HepG2 (cell line): ENCODE measurements around the gene PPP2R5D. TPM values are rescaled to one million over a fixed set of nuclear protein-coding genes. Genes with fewer than 3 reads are reported as not detected.
A peak's percentile ranks its signal among the peaks of the same experiment; 100 is the strongest.

Experiments
- ATAC-seq: fragments of 200-7000 bp; cut with Tn5 transposase; 3 replicates; pipeline ENCODE4 v1.9.1; 2020; ENCODE audit warnings: mild to moderate bottlenecking, moderate library complexity
- BruUV-seq: library from RNA; stranded (reverse); fragments of 400-500 nt; replicated peaks from 2 replicates; lab custom pipeline; 2021; lab: Mats Ljungman, UMichigan
- CTCF ChIA-PET: fragments of 300-600 bp; formaldehyde crosslinking; extraction: SDS; loops from one replicate; lab custom pipeline; 2021; ENCODE audit warnings: low total read pairs, inconsistent platforms, low intra/inter-chr PET ratio; lab: Yijun Ruan, JAX
- POLR2A ChIA-PET: fragments of 350-600 bp; sonication (Branson Sonifier 250); formaldehyde crosslinking; loops from one replicate; lab custom pipeline; 2020; ENCODE audit warnings: antibody characterized with exemption, inconsistent platforms; lab: Yijun Ruan, JAX
- DNase-seq: peaks from one replicate; pipeline ENCODE4 v3.0.0-alpha.2; 2015; ENCODE audit warnings: low spot score
- FAIRE-seq: peaks from 3 replicates; lab custom pipeline; 2011; peaks lifted over from hg19 to GRCh38; lab: Jason Lieb, UNC
- H2AFZ ChIP-seq: one replicate; pipeline ENCODE4 v1.6.1; 2011; ENCODE audit warnings: low read length, inconsistent platforms
- H3K27ac ChIP-seq: fragments of 300-600 bp; 3 replicates; pipeline ENCODE4 v1.8.0; 2011; ENCODE audit warnings: mixed run types, mild to moderate bottlenecking, mixed read lengths, low read length, inconsistent platforms; ENCODE audit not compliant: insufficient read depth; ENCODE audit errors: extremely low read length
- H3K27me3 ChIP-seq, 2 experiments: fragments of 200-600 bp in 1 of 2; 2 replicates in 1 of 2; 3 replicates in 1 of 2; pipeline versions ENCODE4 v1.6.0 to v1.8.0; 2011; ENCODE audit warnings: low read length in 2 of 2, mild to moderate bottlenecking in 2 of 2, moderate library complexity in 2 of 2, inconsistent platforms in 1 of 2; ENCODE audit not compliant: insufficient read depth in 2 of 2, control insufficient read depth in 1 of 2
- H3K36me3 ChIP-seq, 2 experiments: fragments of 200-600 bp in 1 of 2; replicated peaks in 1 of 2; 2 replicates in 1 of 2; 3 replicates in 1 of 2; pipeline versions ENCODE4 v1.5.1 to v1.8.0; 2011; ENCODE audit warnings: low read length in 2 of 2, inconsistent platforms in 1 of 2; ENCODE audit not compliant: insufficient read depth in 2 of 2, control insufficient read depth in 1 of 2
- H3K4me1 ChIP-seq: 2 replicates; pipeline ENCODE4 v1.5.1; 2012; ENCODE audit warnings: low read length, inconsistent platforms; ENCODE audit not compliant: insufficient read depth
- H3K4me2 ChIP-seq: 2 replicates; pipeline ENCODE4 v1.6.0; 2011; ENCODE audit warnings: low read depth, low read length, inconsistent platforms
- H3K4me3 ChIP-seq, 3 experiments: fragments of 200-600 bp in 1 of 3; sonication (generic), shearing (Covaris generic) in 1 of 3; replicated peaks in 1 of 3; 2 replicates each; pipeline ENCODE4 v1.5.1; 2011 to 2016; ENCODE audit warnings: low read length in 3 of 3, inconsistent platforms in 2 of 3, low read depth in 2 of 3, mild to moderate bottlenecking in 2 of 3, control low read depth in 1 of 3, mixed read lengths in 1 of 3; ENCODE audit not compliant: insufficient read depth in 1 of 3
- H3K79me2 ChIP-seq: one replicate; pipeline ENCODE4 v1.6.1; 2011; ENCODE audit warnings: low read length, inconsistent platforms; ENCODE audit not compliant: insufficient read depth
- H3K9ac ChIP-seq: 2 replicates; pipeline ENCODE4 v1.6.0; 2011; ENCODE audit warnings: mild to moderate bottlenecking, low read depth, low read length, inconsistent platforms; ENCODE audit not compliant: insufficient read depth
- H3K9me3 ChIP-seq: 2 replicates; pipeline ENCODE4 v1.5.1; 2012; ENCODE audit warnings: mild to moderate bottlenecking, low read length
- H4K20me1 ChIP-seq: 2 replicates; pipeline ENCODE4 v1.6.0; 2011; ENCODE audit warnings: inconsistent platforms, mild to moderate bottlenecking, low read length, moderate library complexity; ENCODE audit not compliant: insufficient read depth
- AGO2 ChIP-seq: fragments of 200-400 bp; formaldehyde crosslinking; optimal IDR thresholded peaks from 2 replicates; pipeline ENCODE3; 2017; ENCODE audit warnings: mild to moderate bottlenecking, low read depth, low read length, moderate library complexity
- CREM ChIP-seq, 2 experiments: sonication (generic) in 1 of 2; formaldehyde crosslinking in 1 of 2; IDR thresholded peaks; 2 replicates each; pipeline versions ENCODE4 v1.4.0 to v1.6.1; 2016 to 2020; ENCODE audit warnings: antibody characterized with exemption in 1 of 2, mild to moderate bottlenecking in 1 of 2, missing genetic modification reagents in 1 of 2
- MBD4 ChIP-seq: IDR thresholded peaks from 2 replicates; pipeline ENCODE4 v1.6.1; 2012; ENCODE audit warnings: low read length, inconsistent platforms, borderline replicate concordance
- MEF2D ChIP-seq: sonication (generic); formaldehyde crosslinking; IDR thresholded peaks from 2 replicates; pipeline ENCODE4 v1.5.1; 2020; ENCODE audit warnings: mild to moderate bottlenecking, missing genetic modification reagents
- PHB2 ChIP-seq: fragments of 450-650 bp; IDR thresholded peaks from 2 replicates; pipeline ENCODE4 v1.6.1; 2018; ENCODE audit not compliant: partially characterized antibody
- POLR2A ChIP-seq, 2 experiments: IDR thresholded peaks; 2 replicates each; pipeline ENCODE4 v1.6.1; 2011; ENCODE audit warnings: low read depth in 2 of 2, low read length in 2 of 2, mild to moderate bottlenecking in 1 of 2, moderate library complexity in 1 of 2; ENCODE audit not compliant: insufficient read depth in 1 of 2
- RFXANK ChIP-seq: IDR thresholded peaks from 2 replicates; pipeline ENCODE4 v1.6.1; 2016
- RXRB ChIP-seq: IDR thresholded peaks from 2 replicates; pipeline ENCODE4 v1.6.1; 2016; ENCODE audit warnings: borderline replicate concordance, missing genetic modification reagents, missing compliant biosample characterization
- THYN1 ChIP-seq: sonication (generic); formaldehyde crosslinking; IDR thresholded peaks from 2 replicates; pipeline ENCODE4 v1.8.1; 2023; ENCODE audit warnings: low read depth, mild to moderate bottlenecking, moderate library complexity, missing genetic modification reagents, borderline replicate concordance
- YEATS4 ChIP-seq: sonication (generic); formaldehyde crosslinking; IDR thresholded peaks from 2 replicates; pipeline ENCODE4 v1.4.0; 2020; ENCODE audit warnings: missing genetic modification reagents, borderline replicate concordance
- ZFP62 ChIP-seq: sonication (generic); formaldehyde crosslinking; IDR thresholded peaks from 2 replicates; pipeline ENCODE4 v1.4.0; 2020; ENCODE audit warnings: missing genetic modification reagents
- ZNF556 ChIP-seq: sonication (generic); formaldehyde crosslinking; IDR thresholded peaks from 2 replicates; pipeline ENCODE4 v1.4.0; 2020; ENCODE audit warnings: mild to moderate bottlenecking, missing genetic modification reagents, borderline replicate concordance
- ZNF660 ChIP-seq: sonication (generic); formaldehyde crosslinking; IDR thresholded peaks from 2 replicates; pipeline ENCODE4 v1.5.1; 2020; ENCODE audit warnings: mild to moderate bottlenecking, low read depth, missing genetic modification reagents, borderline replicate concordance
- ZNF720 ChIP-seq: sonication (generic); formaldehyde crosslinking; IDR thresholded peaks from 2 replicates; pipeline ENCODE4 v1.4.0; 2020; ENCODE audit warnings: missing genetic modification reagents
- WGBS: methylation state at CpG from one replicate; pipeline ENCODE4 v1.1.6; 2017; ENCODE audit warnings: low lambda C conversion rate; 5-methylcytosine and 5-hydroxymethylcytosine counted together
- in situ Hi-C: cut with HindIII; loops from 2 replicates; pipeline ENCODE4 v1.10.0; 2017; ENCODE audit warnings: low pct_unique_long_range_greater_than_20kb; ENCODE audit not compliant: extremely low pct_ligation_motif_present
- intact Hi-C: fragments of 100-400 bp; cut with micrococcal nuclease; formaldehyde crosslinking; loops from one replicate; pipeline ENCODE4 v1.10.0; 2022; ENCODE audit not compliant: unreplicated experiment
- polyA plus RNA-seq, 8 experiments: library from polyadenylated mRNA; depleted of rRNA in 3 of 8; stranded (reverse) in 7 of 8; unstranded in 1 of 8; fragments of >200 nt; fragmentation: Illumina TruSeq in 4 of 8; extraction: Trizol in 4 of 8; gene quantifications; 2 replicates each; pipeline versions ENCODE4 v1.2.1 to v1.2.3, GENCODE V29; 2011 to 2016; ENCODE audit warnings: low read depth in 4 of 8, missing spikeins in 1 of 8, mixed read lengths in 1 of 8; ENCODE audit not compliant: insufficient read depth in 1 of 8
- total RNA-seq, 5 experiments: library from RNA; depleted of rRNA; stranded (reverse); fragments of >200 nt; fragmentation: Illumina TruSeq; extraction: Trizol; gene quantifications; 2 replicates each; pipeline ENCODE4 v1.2.3, GENCODE V29; 2016; ENCODE audit warnings: low read depth in 1 of 5
- TF ChIP-seq, protein P1 (sequence below): sonication (generic); formaldehyde crosslinking; IDR thresholded peaks from 2 replicates; pipeline ENCODE4 v1.5.0; 2020; ENCODE audit warnings: missing genetic modification reagents, mild to moderate bottlenecking, borderline replicate concordance
- TF ChIP-seq, protein P2 (sequence below): sonication (generic); formaldehyde crosslinking; IDR thresholded peaks from 2 replicates; pipeline ENCODE4 v1.4.0; 2020; ENCODE audit warnings: missing genetic modification reagents, borderline replicate concordance
- TF ChIP-seq, protein P3 (sequence below): sonication (generic); formaldehyde crosslinking; IDR thresholded peaks from 2 replicates; pipeline ENCODE4 v1.8.0; 2022; ENCODE audit warnings: missing genetic modification reagents, mild to moderate bottlenecking, moderate library complexity, borderline replicate concordance

The PPP2R5D gene
- total and polyA plus RNA-seq, 2 of the 13 experiments (the other 11 are each of a cell fraction or from before 2014, with no cell fraction given), result 53.7 to 60.4 TPM

DNA sequence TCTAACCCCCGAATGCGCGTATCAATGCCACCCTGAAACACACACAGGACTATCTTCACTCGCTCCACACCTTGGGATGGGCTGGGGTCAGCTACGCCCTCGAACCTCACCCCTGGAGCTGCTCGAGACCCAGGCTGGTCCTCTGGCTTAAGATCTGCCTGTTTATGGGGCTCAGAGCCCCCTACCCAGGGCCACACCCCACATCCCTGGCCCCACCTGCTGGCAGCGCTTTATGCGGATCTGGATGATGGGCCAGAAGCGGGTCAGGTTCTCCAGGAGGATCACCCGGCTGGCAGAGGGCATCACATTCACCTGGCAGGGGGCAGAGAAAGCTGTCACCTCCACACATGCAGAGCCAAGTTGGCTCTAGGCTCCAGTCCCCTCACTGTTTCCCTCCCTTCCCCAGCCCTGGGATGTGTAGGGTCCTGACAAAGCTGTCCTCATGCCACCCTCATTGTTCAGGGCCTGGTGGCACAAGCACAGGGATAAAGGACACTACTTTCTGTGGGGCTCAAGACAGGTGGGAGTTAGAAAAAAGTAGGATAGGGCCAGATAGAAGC is 61.1 kb downstream of the PPP2R5D start (continued):
- TF ChIP-seq MBD4 (no peak), CREM (IDR thresholded peaks at IDR 0.05) (no peak), CREM (CRISPR knock-in tag; IDR thresholded peaks at IDR 0.05) (no peak), MEF2D (no peak), ZNF556 (CRISPR knock-in tag) (no peak), THYN1 (CRISPR knock-in tag) (no peak)
- TF ChIP-seq, protein P1, sequence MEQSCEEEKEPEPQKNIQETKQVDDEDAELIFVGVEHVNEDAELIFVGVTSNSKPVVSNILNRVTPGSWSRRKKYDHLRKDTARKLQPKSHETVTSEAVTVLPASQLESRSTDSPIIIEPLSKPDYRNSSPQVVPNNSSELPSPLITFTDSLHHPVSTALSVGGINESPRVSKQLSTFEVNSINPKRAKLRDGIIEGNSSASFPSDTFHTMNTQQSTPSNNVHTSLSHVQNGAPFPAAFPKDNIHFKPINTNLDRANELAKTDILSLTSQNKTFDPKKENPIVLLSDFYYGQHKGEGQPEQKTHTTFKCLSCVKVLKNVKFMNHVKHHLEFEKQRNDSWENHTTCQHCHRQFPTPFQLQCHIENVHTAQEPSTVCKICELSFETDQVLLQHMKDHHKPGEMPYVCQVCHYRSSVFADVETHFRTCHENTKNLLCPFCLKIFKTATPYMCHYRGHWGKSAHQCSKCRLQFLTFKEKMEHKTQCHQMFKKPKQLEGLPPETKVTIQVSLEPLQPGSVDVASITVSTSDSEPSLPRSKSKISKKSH (CRISPR knock-in tag), result 0 out of 2 replicates have a peak, but pooled peaks have one; percentile 20
- TF ChIP-seq, all 625 proteins: peak for 3

DNA sequence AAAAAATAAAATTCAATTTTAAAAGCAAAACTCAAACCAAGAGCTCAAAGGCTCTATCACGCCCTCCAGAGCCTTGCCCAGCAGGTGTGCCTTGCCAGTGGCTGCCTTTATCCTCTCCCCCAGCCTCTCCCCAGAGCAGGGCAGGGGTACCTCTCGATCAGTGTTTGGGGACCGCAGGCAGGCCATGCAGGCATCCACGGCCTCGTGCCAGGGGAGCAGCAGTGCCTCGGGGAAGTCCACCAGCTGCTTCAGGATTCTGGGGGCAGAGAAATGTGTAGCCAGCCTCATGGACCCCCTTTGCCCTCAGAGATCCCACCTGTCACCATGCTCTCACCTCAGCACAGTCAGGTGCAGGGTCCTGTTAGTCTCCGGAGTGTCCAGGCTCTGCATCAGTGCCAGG is 63.6 kb downstream of the PPP2R5D start:
- Histone ChIP-seq H3K27ac (no peak overlapping the region), H3K79me2 (peaks cover 26% of the 10 kb centered on the region), H3K4me3 (no peak overlapping the region), H2AFZ (no peak overlapping the region), H3K4me1 (peaks cover 28% of the 10 kb centered on the region), H4K20me1 (no peaks in the 10 kb centered on the region), H3K36me3 (peaks cover 41 to 72% of the 10 kb centered on the region in 2 experiments), H3K27me3 (no peaks in the 10 kb centered on the region), H3K4me2 (no peak overlapping the region), H3K9ac (no peak overlapping the region), H3K9me3 (no peaks in the 10 kb centered on the region)
- in situ Hi-C loops, result no loop called here
- WGBS, result 90% methylated on average over 6 of the region's 7 CpGs
- intact Hi-C loops, result no loop called here
- POLR2A ChIA-PET, result interaction anchor here (1.2 to 3.7 kb wide), 3 partner anchors 8 to 95 kb away, joined by 3 to 20 read pairs (median 3); partner anchors contain the start of genes KLC4 and MRPL2
- CTCF ChIA-PET, result no interaction called here
- DNase-seq, result no peak
- no peak for ATAC-seq
- FAIRE-seq, result no peak
- BruUV-seq, result no TSS peak
- TF ChIP-seq RFXANK (CRISPR knock-in tag) (no peak), POLR2A (IDR thresholded peaks at IDR 0.05; ENCODE audit: insufficient read depth in 1 of 2, low read depth in 2 of 2, low read length in 2 of 2) (peak in 1 of 2 experiments; percentile 15; a peak in 1 of 4 replicates), RXRB (no peak), AGO2 (peak; percentile 79), ZNF720 (no peak), YEATS4 (no peak), ZNF660 (no peak), ZFP62 (CRISPR knock-in tag) (no peak), PHB2 (no peak)
- TF ChIP-seq, protein P2, sequence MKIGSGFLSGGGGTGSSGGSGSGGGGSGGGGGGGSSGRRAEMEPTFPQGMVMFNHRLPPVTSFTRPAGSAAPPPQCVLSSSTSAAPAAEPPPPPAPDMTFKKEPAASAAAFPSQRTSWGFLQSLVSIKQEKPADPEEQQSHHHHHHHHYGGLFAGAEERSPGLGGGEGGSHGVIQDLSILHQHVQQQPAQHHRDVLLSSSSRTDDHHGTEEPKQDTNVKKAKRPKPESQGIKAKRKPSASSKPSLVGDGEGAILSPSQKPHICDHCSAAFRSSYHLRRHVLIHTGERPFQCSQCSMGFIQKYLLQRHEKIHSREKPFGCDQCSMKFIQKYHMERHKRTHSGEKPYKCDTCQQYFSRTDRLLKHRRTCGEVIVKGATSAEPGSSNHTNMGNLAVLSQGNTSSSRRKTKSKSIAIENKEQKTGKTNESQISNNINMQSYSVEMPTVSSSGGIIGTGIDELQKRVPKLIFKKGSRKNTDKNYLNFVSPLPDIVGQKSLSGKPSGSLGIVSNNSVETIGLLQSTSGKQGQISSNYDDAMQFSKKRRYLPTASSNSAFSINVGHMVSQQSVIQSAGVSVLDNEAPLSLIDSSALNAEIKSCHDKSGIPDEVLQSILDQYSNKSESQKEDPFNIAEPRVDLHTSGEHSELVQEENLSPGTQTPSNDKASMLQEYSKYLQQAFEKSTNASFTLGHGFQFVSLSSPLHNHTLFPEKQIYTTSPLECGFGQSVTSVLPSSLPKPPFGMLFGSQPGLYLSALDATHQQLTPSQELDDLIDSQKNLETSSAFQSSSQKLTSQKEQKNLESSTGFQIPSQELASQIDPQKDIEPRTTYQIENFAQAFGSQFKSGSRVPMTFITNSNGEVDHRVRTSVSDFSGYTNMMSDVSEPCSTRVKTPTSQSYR (CRISPR knock-in tag), result no peak
- TF ChIP-seq, protein P3, sequence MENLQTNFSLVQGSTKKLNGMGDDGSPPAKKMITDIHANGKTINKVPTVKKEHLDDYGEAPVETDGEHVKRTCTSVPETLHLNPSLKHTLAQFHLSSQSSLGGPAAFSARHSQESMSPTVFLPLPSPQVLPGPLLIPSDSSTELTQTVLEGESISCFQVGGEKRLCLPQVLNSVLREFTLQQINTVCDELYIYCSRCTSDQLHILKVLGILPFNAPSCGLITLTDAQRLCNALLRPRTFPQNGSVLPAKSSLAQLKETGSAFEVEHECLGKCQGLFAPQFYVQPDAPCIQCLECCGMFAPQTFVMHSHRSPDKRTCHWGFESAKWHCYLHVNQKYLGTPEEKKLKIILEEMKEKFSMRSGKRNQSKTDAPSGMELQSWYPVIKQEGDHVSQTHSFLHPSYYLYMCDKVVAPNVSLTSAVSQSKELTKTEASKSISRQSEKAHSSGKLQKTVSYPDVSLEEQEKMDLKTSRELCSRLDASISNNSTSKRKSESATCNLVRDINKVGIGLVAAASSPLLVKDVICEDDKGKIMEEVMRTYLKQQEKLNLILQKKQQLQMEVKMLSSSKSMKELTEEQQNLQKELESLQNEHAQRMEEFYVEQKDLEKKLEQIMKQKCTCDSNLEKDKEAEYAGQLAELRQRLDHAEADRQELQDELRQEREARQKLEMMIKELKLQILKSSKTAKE, result no peak
